Measurements from ENCODE around the gene LGR5. TPM values are rescaled to one million over a fixed set of nuclear protein-coding genes. Genes with fewer than 3 reads are reported as not detected.

The LGR5 gene
- total RNA-seq, 1 experiment from 2014 or later: not detected

- TF ChIP-seq POLR2AphosphoS5 (IDR thresholded peaks at IDR 0.05; ENCODE audit: low read depth, low read length) (no peak), EGR1 (IDR thresholded peaks at IDR 0.05; ENCODE audit: low read depth) (no peak), JUND (IDR thresholded peaks at IDR 0.05) (no peak), ZBTB33 (IDR thresholded peaks at IDR 0.05; ENCODE audit: extremely low read depth, insufficient replicate concordance, low read length) (no peak), EZH2 (IDR thresholded peaks at IDR 0.05) (peak; percentile 97; the same call in 1 of the 2 replicates), SIN3A (IDR thresholded peaks at IDR 0.05; ENCODE audit: low read depth) (no peak), ZFX (IDR thresholded peaks at IDR 0.05) (no peak)
These were observed 1.5 kb downstream of the LGR5 start (continued) for GRCh38 chr12:71440763-71441748.

GRCh38 chr12:71441836-71442566, 2.4 kb downstream of the LGR5 start:
- no TSS peak for BruUV-seq (replicated peaks)
- H3K36me3 ChIP-seq (ENCODE audit: control insufficient read depth in 1 of 2, insufficient read depth in 2 of 2, low read length in 2 of 2): no peaks in the 10 kb centered on the region
- intact Hi-C loops (cut with micrococcal nuclease): no loop called here
- no peaks in the 10 kb centered on the region for H4K20me1 ChIP-seq (ENCODE audit: insufficient read depth)
- ChIA-PET CTCF (no interaction called here), RAD21 (ENCODE audit: low non-redundant PET in 1 of 2, low total read pairs in 2 of 2, uncharacterized antibody in 2 of 2, unreplicated experiment in 2 of 2) (no interaction called here), POLR2A (no interaction called here)
- H3K4me2 ChIP-seq (ENCODE audit: low read length): no peak overlapping the region
- H3K79me2 ChIP-seq (ENCODE audit: insufficient read depth, low read length): no peaks in the 10 kb centered on the region
- no peaks in the 10 kb centered on the region for H3K9me2 ChIP-seq (ENCODE audit: insufficient read depth)
- no peak overlapping the region for H3K9ac ChIP-seq (ENCODE audit: low read length)
- TF ChIP-seq ZBTB33 (IDR thresholded peaks at IDR 0.05; ENCODE audit: extremely low read depth, insufficient replicate concordance, low read length): no peak
- no peak for TF ChIP-seq POLR2A (IDR thresholded peaks at IDR 0.05; ENCODE audit: borderline replicate concordance, extremely low read depth, insufficient read depth, insufficient read length)
- no peak for TF ChIP-seq REST (IDR thresholded peaks at IDR 0.05; ENCODE audit: low read depth)
- TF ChIP-seq MAX (IDR thresholded peaks at IDR 0.05): no peak
- TF ChIP-seq SP1 (IDR thresholded peaks at IDR 0.05; ENCODE audit: low read depth): no peak
- TF ChIP-seq SIN3A (IDR thresholded peaks at IDR 0.05; ENCODE audit: low read depth): no peak
- H3K4me1 ChIP-seq (ENCODE audit: control insufficient read depth in 1 of 2, insufficient read depth in 2 of 2, low read length in 2 of 2): peaks cover 8 to 21% of the 10 kb centered on the region in 2 experiments; a peak in 3 of 4 replicates
- H3K27ac ChIP-seq (ENCODE audit: low read depth, low read length): no peak overlapping the region
- DNase-seq (ENCODE audit: low read depth, low spot score) (no peak), ATAC-seq (no peak)
- H3K27me3 ChIP-seq (ENCODE audit: insufficient read depth, low read length): peaks cover 42% of the 10 kb centered on the region
- H3K9me3 ChIP-seq (ENCODE audit: control insufficient read depth in 1 of 2, insufficient read depth in 1 of 2, low read depth in 1 of 2, low read length in 2 of 2): no peaks in the 10 kb centered on the region
- no peak overlapping the region for H3K4me3 ChIP-seq (replicated peaks in 1 of 2; ENCODE audit: low read depth in 1 of 2, low read length in 2 of 2)
- no peak overlapping the region for H2AFZ ChIP-seq (ENCODE audit: low read depth, low read length, poor library complexity, severe bottlenecking)
